Activated naive CD4-positive, alpha-beta T cell treated with anti-CD3 and anti-CD28 coated beads for 36 hours (primary cell): ENCODE data around the gene ADCY10. TPM values are rescaled to one million over a fixed set of nuclear protein-coding genes. Genes with fewer than 3 reads are reported as not detected.
"Not testable (repeated sequence)": the region's sequence is repeated elsewhere in the genome, so short reads cannot be mapped to it uniquely, and the experiment has no call there.

ENCODE experiments used
- CTCF ChIA-PET: fragments of 350-600 bp; sonication (Branson Sonifier 250); formaldehyde crosslinking; loops from one replicate; lab custom pipeline; 2021; ENCODE audit warnings: antibody characterized with exemption; lab: Charles Lee
- DNase-seq: peaks from one replicate; pipeline ENCODE4 v3.0.0-alpha.2; 2020
- H3K27ac Mint-ChIP-seq: one replicate; pipeline ENCODE4 v1.8.0; 2021; ENCODE audit warnings: mild to moderate bottlenecking, mixed read lengths
- H3K27me3 Mint-ChIP-seq: one replicate; pipeline ENCODE4 v1.8.0; 2021; ENCODE audit warnings: low read depth, mixed read lengths
- H3K36me3 Mint-ChIP-seq: one replicate; pipeline ENCODE4 v1.8.0; 2021; ENCODE audit warnings: low read depth, mixed read lengths
- H3K4me1 Mint-ChIP-seq: one replicate; pipeline ENCODE4 v1.8.0; 2021; ENCODE audit warnings: low read depth, mixed read lengths
- H3K4me3 Mint-ChIP-seq: one replicate; pipeline ENCODE4 v1.8.0; 2021; ENCODE audit warnings: mild to moderate bottlenecking, moderate library complexity, mixed read lengths
- H3K9me3 Mint-ChIP-seq: one replicate; pipeline ENCODE4 v1.8.0; 2021; ENCODE audit warnings: mixed read lengths
- intact Hi-C: fragments of 100-400 bp; cut with micrococcal nuclease; formaldehyde crosslinking; loops from one replicate; pipeline ENCODE4 v1.15.1; 2023
- total RNA-seq, 2 experiments: library from RNA; stranded (reverse); gene quantifications; one replicate each; pipeline ENCODE4 v1.2.3, GENCODE V29; 2021

Gene ADCY10
- total RNA-seq, 2 experiments from 2014 or later = 0.24 TPM; not detected in 1

- Mint-ChIP-seq H3K27me3 (no peaks in the 10 kb centered on the region), H3K36me3 (peaks cover 1% of the 10 kb centered on the region), H3K4me1 (no peaks in the 10 kb centered on the region), H3K27ac (no peak overlapping the region), H3K4me3 (no peak overlapping the region), H3K9me3 (peaks cover 23% of the 10 kb centered on the region)
- intact Hi-C loops = no loop called here
- no peak for DNase-seq
- CTCF ChIA-PET = no interaction called here
Observed at GRCh38 chr1:167812972-167813371, 101.0 kb downstream of the ADCY10 start.

- intact Hi-C loops = loop anchor here (10.0 kb wide), 1 partner anchor 934 kb away; the partner anchor contains the start of gene TADA1
- H3K27me3 Mint-ChIP-seq = no peaks in the 10 kb centered on the region
- no peak for DNase-seq
- H3K4me3 Mint-ChIP-seq = no peak overlapping the region
- H3K27ac Mint-ChIP-seq = no peak overlapping the region
- CTCF ChIA-PET = no interaction called here
- peaks cover 1% of the 10 kb centered on the region for H3K36me3 Mint-ChIP-seq
- peaks cover 13% of the 10 kb centered on the region for H3K9me3 Mint-ChIP-seq
- H3K4me1 Mint-ChIP-seq = peaks cover 17% of the 10 kb centered on the region
Observed at GRCh38 chr1:167808690-167809089, 105.2 kb downstream of the ADCY10 start.

- intact Hi-C loops = loop anchor here (10.0 kb wide), 1 partner anchor 933 kb away; the partner anchor contains the start of gene TADA1
- no peak overlapping the region for H3K27ac Mint-ChIP-seq
- no peaks in the 10 kb centered on the region for H3K27me3 Mint-ChIP-seq
- CTCF ChIA-PET = interaction anchor here (1.1 kb wide), 1 partner anchor 93 kb away, joined by 4 read pairs; no protein-coding TSS in a partner anchor
- peaks cover 1% of the 10 kb centered on the region for H3K36me3 Mint-ChIP-seq
- DNase-seq = no peak
- peaks cover 13% of the 10 kb centered on the region for H3K9me3 Mint-ChIP-seq
- H3K4me3 Mint-ChIP-seq = no peak overlapping the region
- peaks cover 22% of the 10 kb centered on the region for H3K4me1 Mint-ChIP-seq
Observed at GRCh38 chr1:167808104-167808503, 105.8 kb downstream of the ADCY10 start.

GRCh38 chr1:167806676-167807075 lies 107.3 kb downstream of the ADCY10 start:
- H3K27me3 Mint-ChIP-seq, DNase-seq, H3K36me3 Mint-ChIP-seq, H3K4me3 Mint-ChIP-seq, H3K9me3 Mint-ChIP-seq, H3K27ac Mint-ChIP-seq: not testable (repeated sequence)
- peaks cover 24% of the 10 kb centered on the region for H3K4me1 Mint-ChIP-seq
- CTCF ChIA-PET = interaction anchor here (1.1 kb wide), 1 partner anchor 119 kb away, joined by 3 read pairs; no protein-coding TSS in a partner anchor
- intact Hi-C loops = loop anchor here (10.0 kb wide), 1 partner anchor 932 kb away; the partner anchor contains the start of gene TADA1

GRCh38 chr1:167806235-167806634 lies 107.7 kb downstream of the ADCY10 start:
- intact Hi-C loops = loop anchor here (10.0 kb wide), 1 partner anchor 931 kb away; the partner anchor contains the start of gene TADA1
- H3K4me1 Mint-ChIP-seq = peaks cover 24% of the 10 kb centered on the region
- H3K36me3 Mint-ChIP-seq, DNase-seq, H3K9me3 Mint-ChIP-seq, H3K4me3 Mint-ChIP-seq, H3K27me3 Mint-ChIP-seq, H3K27ac Mint-ChIP-seq, CTCF ChIA-PET: not testable (repeated sequence)

- Mint-ChIP-seq H3K36me3 (no peaks in the 10 kb centered on the region), H3K27me3 (no peaks in the 10 kb centered on the region), H3K27ac (peak overlapping the region; percentile 65), H3K4me1 (peaks cover 24% of the 10 kb centered on the region), H3K9me3 (peaks cover 2% of the 10 kb centered on the region), H3K4me3 (no peak overlapping the region)
- DNase-seq = peak; percentile 59
- intact Hi-C loops = loop anchor here (10.0 kb wide), 1 partner anchor 930 kb away; the partner anchor contains the start of gene TADA1
- CTCF ChIA-PET = interaction anchor here (0.8 to 2.7 kb wide), 3 partner anchors 89 to 421 kb away, joined by 3 to 12 read pairs (median 4); no protein-coding TSS in a partner anchor
Observed at GRCh38 chr1:167805041-167805556, 108.8 kb downstream of the ADCY10 start.

GRCh38 chr1:167803358-167804207 lies 110.4 kb downstream of the ADCY10 start:
- no peaks in the 10 kb centered on the region for H3K36me3 Mint-ChIP-seq
- peaks cover 2% of the 10 kb centered on the region for H3K9me3 Mint-ChIP-seq
- H3K4me1 Mint-ChIP-seq = peaks cover 24% of the 10 kb centered on the region
- H3K27ac Mint-ChIP-seq = peak overlapping the region; percentile 80
- no peaks in the 10 kb centered on the region for H3K27me3 Mint-ChIP-seq
- CTCF ChIA-PET = interaction anchor here (0.6 to 2.7 kb wide), 6 partner anchors 42 to 279 kb away, joined by 3 to 12 read pairs (median 4); partner anchors contain the start of gene MPZL1
- peak; percentile 98 for DNase-seq
- H3K4me3 Mint-ChIP-seq = peak overlapping the region; percentile 50
- intact Hi-C loops = loop anchor here (1.0 to 10.0 kb wide), 15 partner anchors 9 to 929 kb away; partner anchors contain the start of genes DCAF6, MPZL1, POU2F1 and TADA1

GRCh38 chr1:167802235-167802634 lies 111.7 kb downstream of the ADCY10 start:
- peaks cover 2% of the 10 kb centered on the region for H3K9me3 Mint-ChIP-seq
- CTCF ChIA-PET = interaction anchor here (0.6 to 1.7 kb wide), 4 partner anchors 41 to 1877 kb away, joined by 3 to 5 read pairs (median 4); partner anchors contain the start of gene MPZL1

GRCh38 chr1:167800251-167800650 lies 113.7 kb downstream of the ADCY10 start:
- no peak for DNase-seq
- H3K9me3 Mint-ChIP-seq = no peaks in the 10 kb centered on the region
- H3K4me3 Mint-ChIP-seq = no peak overlapping the region
- no peaks in the 10 kb centered on the region for H3K36me3 Mint-ChIP-seq
- H3K4me1 Mint-ChIP-seq = peaks cover 28% of the 10 kb centered on the region
- CTCF ChIA-PET = interaction anchor here (1.0 to 1.4 kb wide), 2 partner anchors 9 to 84 kb away, joined by 3 to 5 read pairs; no protein-coding TSS in a partner anchor
- H3K27me3 Mint-ChIP-seq = no peaks in the 10 kb centered on the region
- H3K27ac Mint-ChIP-seq = no peak overlapping the region
- intact Hi-C loops = loop anchor here (5.0 to 10.0 kb wide), 2 partner anchors 578 to 925 kb away; partner anchors contain the start of genes POU2F1 and TADA1

More at GRCh38 chr1:167802235-167802634, 111.7 kb downstream of the ADCY10 start:
- intact Hi-C loops = loop anchor here (2.0 to 10.0 kb wide), 3 partner anchors 337 to 927 kb away; partner anchors contain the start of genes POU2F1 and TADA1
- Mint-ChIP-seq H3K27me3 (no peaks in the 10 kb centered on the region), H3K4me1 (peaks cover 26% of the 10 kb centered on the region), H3K4me3 (no peak overlapping the region), H3K36me3 (no peaks in the 10 kb centered on the region), H3K27ac (no peak overlapping the region)
- no peak for DNase-seq

- intact Hi-C loops = loop anchor here (5.0 to 10.0 kb wide), 2 partner anchors 577 to 925 kb away; partner anchors contain the start of genes POU2F1 and TADA1
- DNase-seq = no peak
- H3K4me3 Mint-ChIP-seq = no peak overlapping the region
Observed at GRCh38 chr1:167799747-167800146, 114.2 kb downstream of the ADCY10 start.

GRCh38 chr1:167798952-167799351 lies 115.0 kb downstream of the ADCY10 start:
- Mint-ChIP-seq H3K27me3 (no peaks in the 10 kb centered on the region), H3K9me3 (no peaks in the 10 kb centered on the region), H3K36me3 (peaks cover 3% of the 10 kb centered on the region), H3K4me1 (peaks cover 20% of the 10 kb centered on the region), H3K4me3 (no peak overlapping the region), H3K27ac (no peak overlapping the region)
- CTCF ChIA-PET = no interaction called here
- intact Hi-C loops = no loop called here
- no peak for DNase-seq

More at GRCh38 chr1:167799747-167800146, 114.2 kb downstream of the ADCY10 start:
- CTCF ChIA-PET = interaction anchor here (1.4 kb wide), 1 partner anchor 9 kb away, joined by 3 read pairs; no protein-coding TSS in a partner anchor
- no peaks in the 10 kb centered on the region for H3K27me3 Mint-ChIP-seq
- H3K27ac Mint-ChIP-seq = no peak overlapping the region
- peaks cover 23% of the 10 kb centered on the region for H3K4me1 Mint-ChIP-seq
- H3K9me3 Mint-ChIP-seq = no peaks in the 10 kb centered on the region
- H3K36me3 Mint-ChIP-seq = no peaks in the 10 kb centered on the region
